Stimulated activated CD8-positive, alpha-beta memory T cell treated with anti-CD3 and anti-CD28 coated beads, Interleukin-4, amount 100 ng/mL, for 4 hours (primary cell): Measurements from ENCODE around the gene MNX1.

Experiments used
- DNase-seq, 2 donors: peaks; one replicate each; pipeline ENCODE4 v3.0.0-alpha.2; 2020; ENCODE audit warnings: low read depth in 2 of 2, low spot score in 1 of 2

MNX1 gene

GRCh38 chr7:157002819-157003421 is 7.5 kb downstream of the MNX1 start:
- DNase-seq = no peak

GRCh38 chr7:157001920-157002818 is 8.3 kb downstream of the MNX1 start:
- no peak for DNase-seq

- no peak for DNase-seq
Measured at GRCh38 chr7:157000741-157001653, 9.5 kb downstream of the MNX1 start.

GRCh38 chr7:156999958-157000726 is 10.3 kb downstream of the MNX1 start:
- no peak for DNase-seq

GRCh38 chr7:156998988-156999957 is 11.2 kb downstream of the MNX1 start:
- no peak for DNase-seq

GRCh38 chr7:156994417-156994816 is 16.0 kb downstream of the MNX1 start:
- DNase-seq = no peak

- no peak for DNase-seq
Measured at GRCh38 chr7:156993925-156994235, 16.6 kb downstream of the MNX1 start.

- no peak for DNase-seq
Measured at GRCh38 chr7:156993021-156993924, 17.2 kb downstream of the MNX1 start.

GRCh38 chr7:156989766-156990535 is 20.5 kb downstream of the MNX1 start:
- no peak for DNase-seq

- no peak for DNase-seq
Measured at GRCh38 chr7:156988343-156989185, 21.9 kb downstream of the MNX1 start.

- no peak for DNase-seq
Measured at GRCh38 chr7:156986378-156986777, 24.1 kb downstream of the MNX1 start.

GRCh38 chr7:156985101-156985992 is 25.1 kb downstream of the MNX1 start:
- DNase-seq = no peak

GRCh38 chr7:156984174-156984891 is 26.1 kb downstream of the MNX1 start:
- no peak for DNase-seq

GRCh38 chr7:156979711-156980110 is 30.8 kb downstream of the MNX1 start:
- no peak for DNase-seq

GRCh38 chr7:156979007-156979606 is 31.4 kb downstream of the MNX1 start:
- DNase-seq = no peak
